Activated CD4-positive, alpha-beta T cell treated with anti-CD3 and anti-CD28 coated beads for 4 hours (primary cell): Measurements from ENCODE around the gene THOC6.
"Not testable (repeated sequence)": the region's sequence is repeated elsewhere in the genome, so short reads cannot be mapped to it uniquely, and the experiment has no call there.

Source experiments
- DNase-seq, 2 donors: peaks; one replicate each; pipeline ENCODE4 v3.0.0-alpha.2; 2020

The THOC6 gene

DNA sequence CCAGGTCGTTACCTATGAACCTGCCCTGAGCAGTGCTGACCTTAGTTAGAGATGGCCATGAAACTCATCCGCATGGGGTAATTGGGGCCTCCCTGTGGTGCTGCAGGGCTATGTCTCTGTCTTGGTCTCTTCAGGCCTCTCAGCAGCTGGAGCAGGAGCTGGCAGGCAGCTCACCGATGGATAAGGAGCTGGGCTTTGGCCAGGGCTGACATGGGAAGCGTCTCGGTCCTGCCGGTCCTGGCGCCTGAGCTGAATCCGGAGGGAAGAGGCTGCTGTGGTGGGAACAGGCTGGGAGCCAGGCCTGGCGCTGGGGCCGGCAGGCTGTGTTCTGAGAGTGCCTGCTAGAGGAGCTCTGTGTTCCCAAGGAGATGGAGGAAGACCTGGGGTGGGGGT, 51.7 kb downstream of the THOC6 start:
- no peak for DNase-seq

DNA sequence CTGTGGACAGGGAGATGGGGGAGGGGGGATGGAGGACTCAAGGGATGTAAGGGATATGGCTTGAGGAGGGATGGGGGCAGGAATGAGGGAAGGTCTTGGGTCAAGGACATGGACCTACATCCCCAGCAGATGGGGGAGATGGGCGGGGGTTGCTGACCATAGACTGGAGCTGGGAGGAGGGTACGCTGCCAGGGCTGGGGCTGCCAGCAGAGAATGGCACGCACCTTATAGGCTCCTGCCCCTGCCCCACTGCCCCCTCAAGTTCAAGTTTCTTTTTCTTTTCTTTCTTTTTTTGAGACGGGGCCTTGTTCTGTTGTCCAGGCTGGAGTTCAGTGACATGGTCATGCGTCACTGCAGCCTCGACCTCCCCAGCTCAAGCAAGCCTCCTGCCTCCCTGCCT, 52.1 kb downstream of the THOC6 start:
- DNase-seq: not testable (repeated sequence)

DNA sequence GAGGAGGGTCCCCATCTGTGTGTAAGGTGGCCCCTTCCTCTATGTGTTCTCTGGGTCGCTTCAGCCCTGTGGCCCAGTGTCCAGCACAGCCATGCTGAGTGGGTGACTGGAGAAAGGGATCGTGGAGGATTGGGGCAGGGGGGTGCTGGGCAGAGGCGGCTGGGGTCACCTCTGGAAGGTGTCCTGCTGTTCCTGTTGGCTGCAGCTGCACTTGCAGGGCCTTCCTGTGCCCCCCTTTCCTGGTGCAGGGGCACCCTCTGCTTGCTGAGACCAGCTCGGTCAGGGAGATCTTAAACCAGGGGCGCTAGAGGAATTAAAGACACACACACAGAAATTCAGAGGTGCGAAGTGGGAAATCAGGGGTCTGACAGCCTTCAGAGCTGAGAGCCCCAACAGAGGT, 52.7 kb downstream of the THOC6 start:
- DNase-seq: no peak
